ENCODE data around the gene SLX4IP.
A peak's percentile ranks its signal among the peaks of the same experiment; 100 is the strongest.

Gene SLX4IP

DNA sequence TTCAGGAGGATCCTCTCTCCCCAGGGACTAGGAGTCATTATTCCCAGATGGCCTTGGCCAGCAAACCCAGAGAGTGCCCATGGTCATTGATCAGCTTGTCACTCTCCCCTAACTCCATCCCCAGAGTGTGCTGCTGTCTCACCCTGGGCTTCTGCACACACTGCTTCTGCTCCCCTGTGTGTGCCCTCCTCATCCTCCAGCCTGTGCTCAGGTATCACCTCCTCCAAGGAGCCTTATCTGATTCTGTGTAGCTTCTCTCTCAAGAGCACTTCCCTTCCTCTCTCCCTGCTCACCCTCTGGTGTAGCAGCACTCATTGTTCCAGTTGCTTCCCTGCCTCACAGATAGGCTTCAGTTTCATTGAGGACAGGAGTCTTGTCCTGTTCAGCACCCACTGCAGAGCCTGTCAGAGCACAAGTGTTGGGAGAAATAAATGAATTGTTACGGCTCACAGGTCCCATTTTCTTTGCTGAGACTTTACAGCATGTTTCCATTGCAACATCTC lies 136.3 kb downstream of the SLX4IP start:
- H2BK5ac ChIP-seq (ENCODE audit: low read length): no peak overlapping the region
- H3K18ac ChIP-seq (ENCODE audit: low read length): no peak overlapping the region
- H3K27me3 ChIP-seq (ENCODE audit: insufficient read depth, low read length, poor library complexity): no peaks in the 10 kb centered on the region
- no peak overlapping the region for H2BK120ac ChIP-seq (ENCODE audit: low read depth, low read length)
- no CpG with 5 or more reads among the region's 1 CpG for WGBS (ENCODE audit: extremely low coverage, insufficient coverage, low lambda C conversion rate)
- no peak overlapping the region for H3K4me3 ChIP-seq (ENCODE audit: low read length)
- H3K79me2 ChIP-seq (ENCODE audit: control insufficient read depth, insufficient read depth, low read length): no peaks in the 10 kb centered on the region
- H2BK15ac ChIP-seq (replicated peaks; ENCODE audit: low read depth): no peak overlapping the region
- no peak overlapping the region for H3K23ac ChIP-seq (ENCODE audit: low read length)
- peak overlapping the region; percentile 29 for H3K56ac ChIP-seq (ENCODE audit: low read length)
- no peak overlapping the region for H3K27ac ChIP-seq (ENCODE audit: low read depth, low read length)
- H3K4me2 ChIP-seq (ENCODE audit: low read length): no peak overlapping the region
- no peak overlapping the region for H3K9ac ChIP-seq (ENCODE audit: low read length)
- no peaks in the 10 kb centered on the region for H3K36me3 ChIP-seq (ENCODE audit: control insufficient read depth, insufficient read depth, low read length)
- H3K4me1 ChIP-seq (ENCODE audit: control insufficient read depth, low read depth, low read length): no peaks in the 10 kb centered on the region
- peak; percentile 57 for DNase-seq
- no peaks in the 10 kb centered on the region for H3K79me1 ChIP-seq (ENCODE audit: low read length)
- no peak overlapping the region for H4K8ac ChIP-seq (ENCODE audit: low read depth, low read length)
- H2AK5ac ChIP-seq (ENCODE audit: low read length): no peak overlapping the region
- H4K5ac ChIP-seq (ENCODE audit: low read length): no peak overlapping the region
- H3K4ac ChIP-seq (ENCODE audit: low read depth, low read length): no peak overlapping the region

- Histone ChIP-seq H3K4me3 (ENCODE audit: low read length) (no peak overlapping the region), H2BK5ac (ENCODE audit: low read length) (no peak overlapping the region), H2AK5ac (ENCODE audit: low read length) (no peak overlapping the region), H3K27me3 (ENCODE audit: insufficient read depth, low read length, poor library complexity) (no peaks in the 10 kb centered on the region), H3K4me1 (ENCODE audit: control insufficient read depth, low read depth, low read length) (no peaks in the 10 kb centered on the region), H3K23ac (ENCODE audit: low read length) (no peak overlapping the region), H3K36me3 (ENCODE audit: control insufficient read depth, insufficient read depth, low read length) (no peaks in the 10 kb centered on the region), H3K9ac (ENCODE audit: low read length) (no peak overlapping the region), H2BK15ac (replicated peaks; ENCODE audit: low read depth) (no peak overlapping the region), H4K8ac (ENCODE audit: low read depth, low read length) (no peak overlapping the region), H3K4me2 (ENCODE audit: low read length) (no peak overlapping the region), H3K79me2 (ENCODE audit: control insufficient read depth, insufficient read depth, low read length) (no peaks in the 10 kb centered on the region), H3K18ac (ENCODE audit: low read length) (no peak overlapping the region), H4K5ac (ENCODE audit: low read length) (no peak overlapping the region), H3K56ac (ENCODE audit: low read length) (no peak overlapping the region), H2BK120ac (ENCODE audit: low read depth, low read length) (no peak overlapping the region), H3K4ac (ENCODE audit: low read depth, low read length) (no peak overlapping the region), H3K79me1 (ENCODE audit: low read length) (no peaks in the 10 kb centered on the region), H3K27ac (ENCODE audit: low read depth, low read length) (no peak overlapping the region)
- DNase-seq: no peak
- WGBS (ENCODE audit: extremely low coverage, insufficient coverage, low lambda C conversion rate): no CpG with 5 or more reads among the region's 8 CpGs
Measured at GRCh38 chr20:10572853-10573252, 137.7 kb downstream of the SLX4IP start.

- Histone ChIP-seq H3K56ac (ENCODE audit: low read length) (no peak overlapping the region), H2AK5ac (ENCODE audit: low read length) (no peak overlapping the region), H3K4me2 (ENCODE audit: low read length) (no peak overlapping the region), H3K79me2 (ENCODE audit: control insufficient read depth, insufficient read depth, low read length) (no peaks in the 10 kb centered on the region), H3K4ac (ENCODE audit: low read depth, low read length) (no peak overlapping the region), H2BK15ac (replicated peaks; ENCODE audit: low read depth) (no peak overlapping the region), H3K36me3 (ENCODE audit: control insufficient read depth, insufficient read depth, low read length) (no peaks in the 10 kb centered on the region), H3K4me1 (ENCODE audit: control insufficient read depth, low read depth, low read length) (no peaks in the 10 kb centered on the region), H3K79me1 (ENCODE audit: low read length) (no peaks in the 10 kb centered on the region), H2BK5ac (ENCODE audit: low read length) (no peak overlapping the region), H2BK120ac (ENCODE audit: low read depth, low read length) (no peak overlapping the region), H3K27ac (ENCODE audit: low read depth, low read length) (no peak overlapping the region), H4K5ac (ENCODE audit: low read length) (no peak overlapping the region), H3K23ac (ENCODE audit: low read length) (no peak overlapping the region), H3K4me3 (ENCODE audit: low read length) (no peak overlapping the region), H3K9ac (ENCODE audit: low read length) (no peak overlapping the region), H3K27me3 (ENCODE audit: insufficient read depth, low read length, poor library complexity) (no peaks in the 10 kb centered on the region), H4K8ac (ENCODE audit: low read depth, low read length) (no peak overlapping the region), H3K18ac (ENCODE audit: low read length) (no peak overlapping the region)
- no peak for DNase-seq
- no CpG with 5 or more reads among the region's 2 CpGs for WGBS (ENCODE audit: extremely low coverage, insufficient coverage, low lambda C conversion rate)
Measured at GRCh38 chr20:10573273-10573950, 138.3 kb downstream of the SLX4IP start.

DNA sequence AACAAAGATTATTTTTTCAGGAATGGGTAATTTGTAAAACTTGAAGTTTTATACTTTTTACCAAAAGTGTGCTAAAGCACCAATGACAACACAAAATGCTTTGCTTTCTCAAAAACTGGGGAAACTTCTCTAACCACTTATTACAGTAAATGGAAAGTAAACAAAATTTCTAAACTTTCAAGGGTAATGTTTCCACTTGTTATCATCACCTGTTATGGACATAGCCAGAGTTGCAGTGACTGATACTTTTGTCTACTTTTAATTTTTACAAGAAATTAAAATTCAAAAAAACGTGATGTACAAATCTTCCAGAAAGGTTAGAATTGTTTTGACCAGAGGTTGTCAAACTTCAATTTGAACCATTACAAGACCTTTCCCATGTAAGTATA lies 138.8 kb downstream of the SLX4IP start:
- H4K8ac ChIP-seq (ENCODE audit: low read depth, low read length): no peak overlapping the region
- H3K27ac ChIP-seq (ENCODE audit: low read depth, low read length): no peak overlapping the region
- no peak overlapping the region for H2BK120ac ChIP-seq (ENCODE audit: low read depth, low read length)
- H3K27me3 ChIP-seq (ENCODE audit: insufficient read depth, low read length, poor library complexity): no peaks in the 10 kb centered on the region
- H4K5ac ChIP-seq (ENCODE audit: low read length): no peak overlapping the region
- H3K9ac ChIP-seq (ENCODE audit: low read length): no peak overlapping the region
- no peak for DNase-seq
- no peaks in the 10 kb centered on the region for H3K4me1 ChIP-seq (ENCODE audit: control insufficient read depth, low read depth, low read length)
- no peak overlapping the region for H3K18ac ChIP-seq (ENCODE audit: low read length)
- H2BK5ac ChIP-seq (ENCODE audit: low read length): no peak overlapping the region
- no peak overlapping the region for H3K4ac ChIP-seq (ENCODE audit: low read depth, low read length)
- no peaks in the 10 kb centered on the region for H3K79me1 ChIP-seq (ENCODE audit: low read length)
- no peak overlapping the region for H3K4me3 ChIP-seq (ENCODE audit: low read length)
- no peak overlapping the region for H2BK15ac ChIP-seq (replicated peaks; ENCODE audit: low read depth)
- H3K79me2 ChIP-seq (ENCODE audit: control insufficient read depth, insufficient read depth, low read length): no peaks in the 10 kb centered on the region
- no peaks in the 10 kb centered on the region for H3K36me3 ChIP-seq (ENCODE audit: control insufficient read depth, insufficient read depth, low read length)
- no peak overlapping the region for H3K56ac ChIP-seq (ENCODE audit: low read length)
- WGBS (ENCODE audit: extremely low coverage, insufficient coverage, low lambda C conversion rate): no CpG with 5 or more reads among the region's 1 CpG
- no peak overlapping the region for H2AK5ac ChIP-seq (ENCODE audit: low read length)
- no peak overlapping the region for H3K23ac ChIP-seq (ENCODE audit: low read length)
- no peak overlapping the region for H3K4me2 ChIP-seq (ENCODE audit: low read length)

GRCh38 chr20:10576411-10577090 lies 141.4 kb downstream of the SLX4IP start:
- Histone ChIP-seq H3K4me3 (ENCODE audit: low read length) (no peak overlapping the region), H2BK120ac (ENCODE audit: low read depth, low read length) (no peak overlapping the region), H4K5ac (ENCODE audit: low read length) (no peak overlapping the region), H4K8ac (ENCODE audit: low read depth, low read length) (no peak overlapping the region), H3K18ac (ENCODE audit: low read length) (no peak overlapping the region), H3K27me3 (ENCODE audit: insufficient read depth, low read length, poor library complexity) (no peaks in the 10 kb centered on the region), H3K79me2 (ENCODE audit: control insufficient read depth, insufficient read depth, low read length) (no peaks in the 10 kb centered on the region), H2AK5ac (ENCODE audit: low read length) (no peak overlapping the region), H2BK5ac (ENCODE audit: low read length) (no peak overlapping the region), H3K9ac (ENCODE audit: low read length) (no peak overlapping the region), H3K23ac (ENCODE audit: low read length) (no peak overlapping the region), H3K4ac (ENCODE audit: low read depth, low read length) (no peak overlapping the region), H3K4me2 (ENCODE audit: low read length) (no peak overlapping the region), H2BK15ac (replicated peaks; ENCODE audit: low read depth) (no peak overlapping the region), H3K36me3 (ENCODE audit: control insufficient read depth, insufficient read depth, low read length) (no peaks in the 10 kb centered on the region), H3K4me1 (ENCODE audit: control insufficient read depth, low read depth, low read length) (no peaks in the 10 kb centered on the region), H3K27ac (ENCODE audit: low read depth, low read length) (no peak overlapping the region), H3K79me1 (ENCODE audit: low read length) (no peaks in the 10 kb centered on the region), H3K56ac (ENCODE audit: low read length) (no peak overlapping the region)
- DNase-seq: no peak
- WGBS (ENCODE audit: extremely low coverage, insufficient coverage, low lambda C conversion rate): no CpG with 5 or more reads among the region's 3 CpGs
